Esophagus muscularis mucosa (tissue), 4 donors: Measurements from ENCODE around the gene SLC35F3. TPM values are rescaled to one million over a fixed set of nuclear protein-coding genes. Genes with fewer than 3 reads are reported as not detected.

ENCODE experiments used
- DNase-seq: peaks from one replicate; pipeline ENCODE4 v3.0.0-alpha.2; 2017; ENCODE audit errors: extremely low spot score
- H3K27ac ChIP-seq, 4 donors: fragments of 200-600 bp; sonication (generic); replicated peaks in 1 of 4; 1 replicate in 3 of 4; 2 replicates in 1 of 4; pipeline ENCODE4 v1.5.1; 2016 to 2019; ENCODE audit warnings: mild to moderate bottlenecking in 1 of 4
- H3K27me3 ChIP-seq, 4 donors: fragments of 200-600 bp; sonication (generic); one replicate each; pipeline versions ENCODE4 v1.5.1 to v1.6.0; 2016 to 2019
- H3K36me3 ChIP-seq, 4 donors: fragments of 200-600 bp; sonication (generic); one replicate each; pipeline ENCODE4 v1.5.1; 2016 to 2019
- H3K4me1 ChIP-seq, 4 donors: fragments of 200-600 bp; sonication (generic); one replicate each; pipeline ENCODE4 v1.5.1; 2016 to 2019
- H3K4me3 ChIP-seq, 4 donors: fragments of 200-600 bp; sonication (generic); 1 replicate in 2 of 4; 2 replicates in 2 of 4; pipeline ENCODE4 v1.5.1; 2016 to 2019; ENCODE audit warnings: mild to moderate bottlenecking in 4 of 4, moderate library complexity in 1 of 4
- H3K9me3 ChIP-seq, 4 donors: fragments of 200-600 bp; sonication (generic); 1 replicate in 3 of 4; 2 replicates in 1 of 4; pipeline ENCODE4 v1.5.1; 2016 to 2019
- CTCF ChIP-seq, 3 experiments: fragments of 200-600 bp in 2 of 3; fragments of 450-650 bp in 1 of 3; sonication (generic) in 2 of 3; IDR thresholded peaks; one replicate each; pipeline ENCODE4 v1.5.1; 2017 to 2019; ENCODE audit warnings: antibody characterized with exemption in 3 of 3, mild to moderate bottlenecking in 2 of 3, moderate library complexity in 1 of 3
- EP300 ChIP-seq: sonication (generic); formaldehyde crosslinking; IDR thresholded peaks from one replicate; pipeline ENCODE4 v1.6.1; 2017; ENCODE audit warnings: antibody characterized with exemption
- POLR2A ChIP-seq: fragments of 450-650 bp; IDR thresholded peaks from one replicate; pipeline ENCODE4 v1.6.1; 2017; ENCODE audit warnings: antibody characterized with exemption, moderate library complexity, mild to moderate bottlenecking, low read depth
- POLR2AphosphoS5 ChIP-seq, 2 donors: sonication (generic); formaldehyde crosslinking; IDR thresholded peaks; one replicate each; pipeline ENCODE4 v1.6.1; 2017; ENCODE audit warnings: antibody characterized with exemption in 2 of 2
- WGBS: methylation state at CpG from one replicate; pipeline ENCODE4 v1.1.5; 2018; 5-methylcytosine and 5-hydroxymethylcytosine counted together
- intact Hi-C: fragments of 100-400 bp; cut with DNase I; formaldehyde crosslinking; loops from one replicate; pipeline ENCODE4 v1.15.1; 2023
- total RNA-seq, 4 donors: library from RNA; depleted of rRNA; stranded (reverse); fragments of >200 nt; gene quantifications; one replicate each; pipeline versions ENCODE4 v1.1.0 to v1.2.1, GENCODE V29; 2016

SLC35F3 gene
- total RNA-seq, 4 donors from 2014 or later: 0.34 TPM; not detected in 3

GRCh38 chr1:234362558-234362957 is 458.1 kb downstream of the SLC35F3 start:
- no peak for DNase-seq
- 89% methylated on average over 2 of the region's 2 CpGs for WGBS
- no peaks in the 10 kb centered on the region for H3K9me3 ChIP-seq
- H3K27me3 ChIP-seq: peaks cover 0 to 14% (median 0%) of the 10 kb centered on the region in 4 donors
- H3K36me3 ChIP-seq: no peaks in the 10 kb centered on the region
- H3K4me3 ChIP-seq: no peak overlapping the region
- TF ChIP-seq POLR2AphosphoS5 (IDR thresholded peaks at IDR 0.05) (no peak), EP300 (no peak), CTCF (IDR thresholded peaks at IDR 0.05) (no peak), POLR2A (no peak)
- no peaks in the 10 kb centered on the region for H3K4me1 ChIP-seq
- no peak overlapping the region for H3K27ac ChIP-seq
- intact Hi-C loops: no loop called here

- peaks cover 0 to 11% (median 0%) of the 10 kb centered on the region in 4 donors for H3K27me3 ChIP-seq
- H3K27ac ChIP-seq: no peak overlapping the region
- intact Hi-C loops: no loop called here
- H3K9me3 ChIP-seq: no peaks in the 10 kb centered on the region
- H3K4me1 ChIP-seq: peaks cover 4 to 10% (median 7%) of the 10 kb centered on the region in 4 donors
- no peaks in the 10 kb centered on the region for H3K36me3 ChIP-seq
- no peak for DNase-seq
- no peak for TF ChIP-seq POLR2A
- TF ChIP-seq POLR2AphosphoS5 (IDR thresholded peaks at IDR 0.05): no peak
- TF ChIP-seq CTCF (IDR thresholded peaks at IDR 0.05): no peak
- TF ChIP-seq EP300: no peak
- WGBS: 80% methylated on average over 12 of the region's 12 CpGs
- H3K4me3 ChIP-seq: no peak overlapping the region
Observed at GRCh38 chr1:234368320-234369032, 464.0 kb downstream of the SLC35F3 start.

- H3K36me3 ChIP-seq: no peaks in the 10 kb centered on the region
- no peak overlapping the region for H3K27ac ChIP-seq
- H3K9me3 ChIP-seq: no peaks in the 10 kb centered on the region
- H3K4me3 ChIP-seq: no peak overlapping the region
- TF ChIP-seq EP300 (no peak), POLR2A (no peak), POLR2AphosphoS5 (IDR thresholded peaks at IDR 0.05) (no peak), CTCF (IDR thresholded peaks at IDR 0.05) (no peak)
- H3K27me3 ChIP-seq: peaks cover 0 to 11% (median 0%) of the 10 kb centered on the region in 4 donors
- intact Hi-C loops: no loop called here
- no peak for DNase-seq
- WGBS: 85% methylated on average over 3 of the region's 3 CpGs
- peaks cover 4 to 11% (median 9%) of the 10 kb centered on the region in 4 donors for H3K4me1 ChIP-seq
Observed at GRCh38 chr1:234369033-234369430, 464.6 kb downstream of the SLC35F3 start.

- Histone ChIP-seq H3K4me3 (no peak overlapping the region), H3K27me3 (peaks cover 0 to 11% (median 0%) of the 10 kb centered on the region in 4 donors), H3K27ac (no peak overlapping the region), H3K4me1 (peaks cover 12 to 19% (median 16%) of the 10 kb centered on the region in 4 donors), H3K9me3 (no peaks in the 10 kb centered on the region), H3K36me3 (no peaks in the 10 kb centered on the region)
- 78% methylated on average over 1 of the region's 1 CpG for WGBS
- intact Hi-C loops: no loop called here
- TF ChIP-seq POLR2A: no peak
- no peak for TF ChIP-seq CTCF (IDR thresholded peaks at IDR 0.05)
- TF ChIP-seq EP300: no peak
- no peak for DNase-seq
Observed at GRCh38 chr1:234369784-234370183, 465.3 kb downstream of the SLC35F3 start.

GRCh38 chr1:234371414-234371813 is 466.9 kb downstream of the SLC35F3 start:
- 67% methylated on average over 2 of the region's 2 CpGs for WGBS
- TF ChIP-seq POLR2AphosphoS5 (IDR thresholded peaks at IDR 0.05) (no peak), EP300 (no peak), CTCF (IDR thresholded peaks at IDR 0.05) (no peak), POLR2A (no peak)
- DNase-seq: no peak
- H3K4me1 ChIP-seq: peaks cover 13 to 29% (median 25%) of the 10 kb centered on the region in 4 donors
- peaks cover 0 to 7% (median 0%) of the 10 kb centered on the region in 4 donors for H3K27me3 ChIP-seq
- intact Hi-C loops: no loop called here
- no peak overlapping the region for H3K4me3 ChIP-seq
- H3K36me3 ChIP-seq: peaks cover 0 to 12% (median 10%) of the 10 kb centered on the region in 4 donors
- H3K27ac ChIP-seq: no peak overlapping the region
- H3K9me3 ChIP-seq: no peaks in the 10 kb centered on the region
